Ovary (tissue), 3 donors: ENCODE data around the gene CRMP1.

Source experiments
- CTCF ChIP-seq, 3 donors: fragments of 450-650 bp in 2 of 3; fragments of 200-600 bp in 1 of 3; IDR thresholded peaks; one replicate each; pipeline versions ENCODE4 v1.5.1 to v1.8.0; 2016 to 2022; ENCODE audit warnings: antibody characterized with exemption in 3 of 3, mild to moderate bottlenecking in 1 of 3
- EP300 ChIP-seq: sonication (generic); formaldehyde crosslinking; IDR thresholded peaks from one replicate; pipeline ENCODE4 v1.6.1; 2017; ENCODE audit warnings: antibody characterized with exemption
- donor health status: DM: no; HTN: no; CAD: no.

GRCh38 chr4:5816101-5816500 lies 76.8 kb downstream of the CRMP1 start:
- TF ChIP-seq CTCF (IDR thresholded peaks at IDR 0.05) (no peak), EP300 (no peak)
